NCI-H1694 (cell line): ENCODE measurements around the gene SLC22A23.
"Not testable (repeated sequence)": the region's sequence is repeated elsewhere in the genome, so short reads cannot be mapped to it uniquely, and the experiment has no call there.

Experiments used
- DNase-seq: peaks from one replicate; lab custom pipeline; 2025; lab: John Stamatoyannopoulos, UW

SLC22A23 gene

GRCh38 chr6:3403238-3404173, 53.3 kb downstream of the SLC22A23 start:
- no peak for DNase-seq

GRCh38 chr6:3402310-3403237, 54.3 kb downstream of the SLC22A23 start:
- DNase-seq: no peak

- DNase-seq: no peak
These were observed 56.7 kb downstream of the SLC22A23 start for GRCh38 chr6:3400162-3400561.

- no peak for DNase-seq
These were observed 57.8 kb downstream of the SLC22A23 start for GRCh38 chr6:3398755-3399696.

- no peak for DNase-seq
These were observed 58.7 kb downstream of the SLC22A23 start for GRCh38 chr6:3398165-3398562.

GRCh38 chr6:3397229-3398164, 59.4 kb downstream of the SLC22A23 start:
- no peak for DNase-seq

GRCh38 chr6:3396503-3397180, 60.2 kb downstream of the SLC22A23 start:
- no peak for DNase-seq

- DNase-seq: no peak
These were observed 62.2 kb downstream of the SLC22A23 start for GRCh38 chr6:3394671-3395070.

- no peak for DNase-seq
These were observed 63.0 kb downstream of the SLC22A23 start for GRCh38 chr6:3393836-3394202.

GRCh38 chr6:3392930-3393835, 63.7 kb downstream of the SLC22A23 start:
- no peak for DNase-seq

- no peak for DNase-seq
These were observed 64.9 kb downstream of the SLC22A23 start for GRCh38 chr6:3391902-3392458.

- no peak for DNase-seq
These were observed 66.2 kb downstream of the SLC22A23 start for GRCh38 chr6:3390698-3391097.

GRCh38 chr6:3389390-3390167, 67.3 kb downstream of the SLC22A23 start:
- DNase-seq: no peak

- no peak for DNase-seq
These were observed 68.1 kb downstream of the SLC22A23 start for GRCh38 chr6:3388786-3389185.

- no peak for DNase-seq
These were observed 70.4 kb downstream of the SLC22A23 start for GRCh38 chr6:3386374-3386857.

- DNase-seq: no peak
These were observed 71.1 kb downstream of the SLC22A23 start for GRCh38 chr6:3385660-3386151.

GRCh38 chr6:3385181-3385580, 71.7 kb downstream of the SLC22A23 start:
- DNase-seq: not testable (repeated sequence)
